CD4-positive, alpha-beta T cell treated with Interleukin-2 at 100 ng/mL for 4 hours (primary cell): Measurements from ENCODE around the gene POSTN.
"Not testable (repeated sequence)": the region's sequence is repeated elsewhere in the genome, so short reads cannot be mapped to it uniquely, and the experiment has no call there.

Experiments used
- DNase-seq: peaks from one replicate; pipeline ENCODE4 v3.0.0-alpha.2; 2020; ENCODE audit warnings: low spot score

The POSTN gene

DNA sequence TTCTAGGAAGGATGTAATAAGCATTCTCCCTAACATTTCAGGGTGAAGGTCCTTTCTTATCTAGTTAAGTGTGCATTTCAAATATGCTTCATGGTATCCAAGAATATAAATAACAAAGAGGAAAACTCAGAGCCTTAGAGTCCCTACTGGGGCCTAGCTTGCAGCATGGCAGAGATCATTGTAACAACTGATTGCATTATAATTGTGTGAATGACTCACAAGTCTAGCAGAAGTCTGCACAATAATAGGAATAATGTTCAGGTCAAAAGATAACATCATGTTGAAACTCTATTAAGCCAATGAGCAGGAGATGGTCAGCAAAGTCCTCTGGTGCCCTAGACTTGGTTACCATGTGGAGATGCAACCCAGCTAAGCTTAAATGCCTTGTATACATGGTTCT lies 3.4 kb downstream of the POSTN start:
- DNase-seq: no peak

GRCh38 chr13:37594550-37594949 lies 4.0 kb downstream of the POSTN start:
- DNase-seq: no peak

- not testable (repeated sequence) for DNase-seq
Observed at GRCh38 chr13:37589381-37589780, 9.2 kb downstream of the POSTN start.

DNA sequence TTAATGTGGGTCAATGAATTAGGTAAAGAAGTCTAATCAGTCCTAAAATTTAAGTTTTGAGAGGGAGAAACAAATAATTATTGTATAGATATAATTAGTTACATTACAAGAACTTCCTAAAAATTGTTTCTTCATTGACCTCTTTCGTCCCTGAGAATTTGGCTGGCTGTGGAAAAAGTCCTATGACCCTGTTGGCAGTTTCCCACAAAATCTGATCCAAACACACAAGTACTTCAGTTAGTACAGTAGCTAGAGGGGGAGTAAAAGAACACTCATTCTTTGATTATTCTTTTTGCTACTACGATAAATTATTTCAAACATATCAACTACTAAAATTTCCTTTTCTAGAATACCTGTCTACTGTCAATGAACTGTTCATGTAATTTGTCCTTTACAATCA lies 11.3 kb downstream of the POSTN start:
- DNase-seq: no peak

- no peak for DNase-seq
Observed at GRCh38 chr13:37586164-37586563, 12.4 kb downstream of the POSTN start.

GRCh38 chr13:37585541-37585940 lies 13.0 kb downstream of the POSTN start:
- DNase-seq: no peak

DNA sequence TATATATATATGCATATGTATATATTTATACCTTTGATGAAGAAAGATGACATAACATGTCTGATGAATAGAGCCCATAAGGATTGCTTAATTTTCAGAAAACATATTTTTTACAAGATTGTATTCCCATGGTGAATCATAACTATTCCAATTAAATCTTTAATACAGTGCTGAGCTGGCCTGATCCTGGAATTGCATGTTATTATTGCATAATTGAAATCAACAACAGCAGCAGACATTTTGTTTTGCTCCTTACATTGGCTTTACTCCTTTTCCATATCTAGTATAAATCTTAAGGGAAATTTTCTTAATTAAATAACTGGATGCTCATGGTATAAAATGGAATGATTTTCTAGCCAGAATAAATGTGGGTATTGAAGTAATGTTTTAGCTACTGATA lies 22.0 kb downstream of the POSTN start:
- no peak for DNase-seq

DNA sequence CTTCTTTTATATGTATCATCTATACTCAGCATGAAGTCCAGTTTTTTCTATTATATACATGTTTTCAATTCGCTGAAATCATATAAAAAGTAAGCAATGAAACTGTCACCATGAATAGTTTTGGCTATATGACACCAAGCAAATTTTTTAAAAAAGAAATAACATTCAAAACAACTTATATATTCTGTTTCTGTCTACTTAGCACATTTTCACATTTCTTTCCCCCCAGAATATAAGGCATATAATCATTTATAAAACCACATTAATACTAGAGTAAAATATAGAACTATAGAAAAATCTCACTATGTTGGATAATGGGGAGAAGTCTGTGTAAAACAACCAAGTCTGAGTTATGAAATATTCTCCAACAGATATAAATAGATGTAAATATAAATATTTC lies 33.1 kb downstream of the POSTN start:
- DNase-seq: no peak

- no peak for DNase-seq
Observed at GRCh38 chr13:37561031-37561430, 37.5 kb downstream of the POSTN start.

DNA sequence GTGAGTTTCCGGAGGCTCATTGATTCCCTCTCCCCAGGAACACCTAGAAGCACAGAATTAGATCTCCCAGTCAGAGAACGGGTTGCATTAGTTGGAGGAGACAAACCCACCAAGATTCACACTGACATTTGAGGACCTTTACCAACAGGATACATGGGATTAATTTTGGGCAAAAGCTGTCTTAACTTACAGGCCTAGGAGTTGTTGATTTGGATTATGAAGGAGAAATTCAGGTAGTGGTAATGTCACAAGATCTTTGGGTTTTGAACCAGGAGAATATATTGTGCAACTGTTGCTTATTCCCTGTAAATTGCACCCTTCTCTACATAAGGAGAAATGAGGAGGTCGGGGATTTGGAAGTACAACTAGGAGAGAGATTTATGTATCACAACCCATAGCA lies 38.0 kb downstream of the POSTN start:
- no peak for DNase-seq

GRCh38 chr13:37558766-37559165 lies 39.8 kb downstream of the POSTN start:
- DNase-seq: not testable (repeated sequence)

GRCh38 chr13:37546087-37546486 lies 52.5 kb downstream of the POSTN start:
- no peak for DNase-seq

DNA sequence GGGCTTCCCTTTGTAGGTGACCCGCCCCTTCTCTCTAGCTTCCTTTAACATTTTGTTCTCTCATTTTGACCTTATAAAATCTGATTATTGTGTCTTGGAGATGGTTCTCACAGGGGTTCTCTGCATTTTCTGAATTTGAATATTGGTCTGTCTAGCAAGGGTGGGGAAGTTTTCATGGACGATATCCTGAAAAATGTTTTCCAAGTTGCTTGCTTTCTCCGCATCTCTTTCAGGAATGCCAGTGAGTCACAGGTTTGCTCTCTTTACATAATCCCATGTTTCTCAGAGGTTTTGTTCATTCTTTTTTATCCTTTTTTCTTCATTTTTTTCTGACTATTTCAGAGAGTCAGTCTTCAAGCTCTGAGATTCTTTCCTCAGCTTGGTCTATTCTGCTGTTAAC lies 53.6 kb downstream of the POSTN start:
- DNase-seq: no peak

- DNase-seq: no peak
Observed at GRCh38 chr13:37539976-37540605, 58.5 kb downstream of the POSTN start.

GRCh38 chr13:37539170-37539569 lies 59.4 kb downstream of the POSTN start:
- DNase-seq: no peak

- DNase-seq: no peak
Observed at GRCh38 chr13:37535501-37535900, 63.1 kb downstream of the POSTN start.

DNA sequence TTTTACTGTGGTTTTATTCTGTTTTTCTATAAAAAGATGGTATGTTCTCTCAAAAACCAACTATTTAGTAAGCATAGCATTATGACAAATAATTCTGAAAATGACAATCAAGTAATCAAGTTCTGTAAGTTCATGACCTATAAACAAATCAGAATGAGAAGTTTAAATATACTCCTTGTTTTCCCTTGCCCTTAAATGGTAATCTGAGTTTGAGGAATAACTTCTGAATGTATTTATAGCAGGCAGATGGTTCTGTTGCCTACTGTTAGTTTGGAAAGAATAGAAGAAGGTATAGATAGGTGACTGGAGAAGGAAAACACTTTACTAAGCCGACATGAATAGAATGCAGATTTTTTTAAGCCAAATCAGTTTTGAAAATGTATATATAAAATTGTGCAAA lies 63.9 kb downstream of the POSTN start:
- DNase-seq: no peak

GRCh38 chr13:37534181-37534580 lies 64.4 kb downstream of the POSTN start:
- no peak for DNase-seq

- no peak for DNase-seq
Observed at GRCh38 chr13:37531049-37531448, 67.5 kb downstream of the POSTN start.

- DNase-seq: no peak
Observed at GRCh38 chr13:37529751-37530385, 68.7 kb downstream of the POSTN start.

GRCh38 chr13:37526710-37527473 lies 71.7 kb downstream of the POSTN start:
- no peak for DNase-seq

- DNase-seq: no peak
Observed at GRCh38 chr13:37515226-37515625, 83.3 kb downstream of the POSTN start.
